ENCODE results near the gene CLEC4A. TPM values are rescaled to one million over a fixed set of nuclear protein-coding genes. Genes with fewer than 3 reads are reported as not detected.

Gene CLEC4A
- polyA plus RNA-seq, 3 donors, result 1.6 to 1.9 (median 1.8) TPM

Other genes starting within 250 kb of the CLEC4A start
- gene SLC2A3, start 187.4 kb upstream of the CLEC4A start, polyA plus RNA-seq (ENCODE audit: insufficient read length in 3 of 3), result 10 to 100 TPM; 13.5 to 17.8 (median 17.8) TPM
- 10 to 100 TPM; 19.9 to 22.2 (median 22.1) TPM for gene FOXJ2, start 90.9 kb upstream of the CLEC4A start, polyA plus RNA-seq (ENCODE audit: insufficient read length in 3 of 3)
- 1 to 10 TPM; 3.4 to 3.6 (median 3.5) TPM for gene C3AR1, start 57.3 kb upstream of the CLEC4A start, polyA plus RNA-seq (ENCODE audit: insufficient read length in 3 of 3)
- 10 to 100 TPM; 32.1 to 35.5 (median 32.8) TPM for gene NECAP1, start 41.3 kb upstream of the CLEC4A start, polyA plus RNA-seq (ENCODE audit: insufficient read length in 3 of 3)
- gene ZNF705A, start 33.4 kb downstream of the CLEC4A start, polyA plus RNA-seq (ENCODE audit: insufficient read length in 3 of 3), result not detected
- gene FAM90A1, start 104.0 kb downstream of the CLEC4A start, polyA plus RNA-seq (ENCODE audit: insufficient read length in 3 of 3), result 1 to 10 TPM in 1 of 3 donors, under 1 TPM in 2; 0.91 to 2.0 (median 0.97) TPM

All from right renal cortex interstitium (tissue), 3 donors.